IMR-90 (cell line): Measurements from ENCODE around the gene ASF1A. TPM values are rescaled to one million over a fixed set of nuclear protein-coding genes. Genes with fewer than 3 reads are reported as not detected.

Experiments used
- ATAC-seq: fragments of 200-7000 bp; cut with Tn5 transposase; 2 replicates; pipeline ENCODE4 v1.9.1; 2020; ENCODE audit warnings: low read depth, mild to moderate bottlenecking, moderate library complexity
- BruUV-seq: library from RNA; stranded (reverse); fragments of 400-500 nt; replicated peaks from 2 replicates; lab custom pipeline; 2021; lab: Mats Ljungman, UMichigan
- CTCF ChIA-PET: fragments of 300-600 bp; formaldehyde crosslinking; extraction: SDS; loops from one replicate; lab custom pipeline; 2021; ENCODE audit warnings: antibody characterized with exemption; lab: Yijun Ruan, JAX
- POLR2A ChIA-PET: fragments of 300-600 bp; sonication (Branson Sonifier 250); formaldehyde crosslinking; loops from one replicate; lab custom pipeline; 2022; ENCODE audit warnings: antibody characterized with exemption; ENCODE audit not compliant: unreplicated experiment; lab: Charles Lee
- DNase-seq: peaks from one replicate; pipeline ENCODE4 v3.0.0; 2013
- H2AFZ ChIP-seq: replicated peaks from 2 replicates; pipeline ENCODE3; 2013; ENCODE audit warnings: low read length, mild to moderate bottlenecking; ENCODE audit not compliant: poor library complexity
- H2AK5ac ChIP-seq: 2 replicates; pipeline ENCODE4 v1.6.1; 2013; ENCODE audit warnings: low read depth, low read length, inconsistent platforms
- H2AK9ac ChIP-seq: replicated peaks from 2 replicates; pipeline ENCODE3; 2013; ENCODE audit warnings: mild to moderate bottlenecking, low read depth, low read length, moderate library complexity; ENCODE audit not compliant: poor library complexity
- H2BK120ac ChIP-seq: 2 replicates; pipeline ENCODE4 v1.6.1; 2013; ENCODE audit warnings: low read depth, low read length, inconsistent platforms
- H2BK15ac ChIP-seq: 3 replicates; pipeline ENCODE4 v1.6.1; 2013; ENCODE audit warnings: low read depth, low read length, inconsistent platforms
- H2BK20ac ChIP-seq: 2 replicates; pipeline ENCODE4 v1.6.1; 2013; ENCODE audit warnings: low read depth, mild to moderate bottlenecking, inconsistent platforms, low read length, moderate library complexity
- H2BK5ac ChIP-seq: 2 replicates; pipeline ENCODE4 v1.6.1; 2013; ENCODE audit warnings: mild to moderate bottlenecking, low read depth, low read length, inconsistent platforms; ENCODE audit not compliant: poor library complexity, severe bottlenecking
- H3K14ac ChIP-seq: replicated peaks from 2 replicates; pipeline ENCODE4 v1.6.1; 2013; ENCODE audit warnings: low read depth, low read length, inconsistent platforms
- H3K18ac ChIP-seq: 2 replicates; pipeline ENCODE4 v1.6.1; 2013; ENCODE audit warnings: low read depth, low read length, control low read depth
- H3K23ac ChIP-seq: 2 replicates; pipeline ENCODE4 v1.6.1; 2013; ENCODE audit warnings: low read depth, low read length, inconsistent platforms
- H3K27ac ChIP-seq: 2 replicates; pipeline ENCODE4 v1.5.1; 2013; ENCODE audit warnings: mild to moderate bottlenecking, control low read depth, low read length; ENCODE audit not compliant: insufficient read depth
- H3K27me3 ChIP-seq: 2 replicates; pipeline ENCODE4 v1.6.1; 2013; ENCODE audit warnings: low read length; ENCODE audit not compliant: control insufficient read depth, insufficient read depth
- H3K36me3 ChIP-seq: 2 replicates; pipeline ENCODE4 v1.6.1; 2013; ENCODE audit warnings: low read length, mixed read lengths; ENCODE audit not compliant: control insufficient read depth, insufficient read depth
- H3K4ac ChIP-seq: 2 replicates; pipeline ENCODE4 v1.6.1; 2013; ENCODE audit warnings: low read depth, low read length, inconsistent platforms
- H3K4me1 ChIP-seq: 2 replicates; pipeline ENCODE4 v1.6.1; 2013; ENCODE audit warnings: low read length, mixed read lengths; ENCODE audit not compliant: control insufficient read depth, insufficient read depth
- H3K4me2 ChIP-seq: 2 replicates; pipeline ENCODE4 v1.6.1; 2013; ENCODE audit warnings: low read depth, mild to moderate bottlenecking, control low read depth, low read length, moderate library complexity
- H3K4me3 ChIP-seq: 2 replicates; pipeline ENCODE4 v1.5.1; 2013; ENCODE audit warnings: low read depth, mild to moderate bottlenecking, control low read depth, low read length, moderate library complexity; ENCODE audit not compliant: insufficient read depth
- H3K56ac ChIP-seq: 2 replicates; pipeline ENCODE4 v1.6.1; 2013; ENCODE audit warnings: low read length, inconsistent platforms; ENCODE audit not compliant: insufficient read depth; ENCODE audit errors: extremely low read depth
- H3K79me1 ChIP-seq, 2 experiments: 2 replicates each; pipeline ENCODE4 v1.6.1; 2013; ENCODE audit warnings: low read length in 2 of 2, inconsistent platforms in 1 of 2, low read depth in 1 of 2
- H3K9ac ChIP-seq: 2 replicates; pipeline ENCODE4 v1.6.1; 2013; ENCODE audit warnings: low read depth, low read length, control low read depth
- H3K9me1 ChIP-seq: 2 replicates; pipeline ENCODE4 v1.6.1; 2013; ENCODE audit warnings: low read length, inconsistent platforms; ENCODE audit not compliant: insufficient read depth
- H3K9me3 ChIP-seq: 2 replicates; pipeline ENCODE4 v1.6.1; 2013; ENCODE audit warnings: low read length; ENCODE audit not compliant: control insufficient read depth, insufficient read depth
- H4K20me1 ChIP-seq: 2 replicates; pipeline ENCODE4 v1.6.1; 2013; ENCODE audit warnings: low read length, inconsistent platforms; ENCODE audit not compliant: insufficient read depth
- H4K5ac ChIP-seq: 2 replicates; pipeline ENCODE4 v1.6.1; 2013; ENCODE audit warnings: mild to moderate bottlenecking, low read depth, low read length, control low read depth
- H4K8ac ChIP-seq, 2 experiments: 2 replicates each; pipeline ENCODE4 v1.6.1; 2013; ENCODE audit warnings: low read depth in 2 of 2, low read length in 2 of 2, control low read depth in 1 of 2, inconsistent platforms in 1 of 2
- H4K91ac ChIP-seq: 2 replicates; pipeline ENCODE4 v1.6.1; 2013; ENCODE audit warnings: low read depth, low read length, inconsistent platforms; ENCODE audit not compliant: insufficient read depth
- CHD1 ChIP-seq: IDR thresholded peaks from 2 replicates; pipeline ENCODE4 v1.6.1; 2012; ENCODE audit warnings: low read depth, low read length, improper control_type of control experiment
- SMC3 ChIP-seq: fragments of 150-350 bp; IDR thresholded peaks from 2 replicates; pipeline ENCODE4 v1.6.1; 2016; ENCODE audit warnings: low read depth, mild to moderate bottlenecking, antibody characterized with exemption, low read length, moderate library complexity
- dilution Hi-C: fragments of 300-500 bp; cut with HindIII; formaldehyde crosslinking; loops from one replicate; pipeline ENCODE4 v1.14.3; 2018; ENCODE audit warnings: low sequenced_read_pairs; ENCODE audit not compliant: unreplicated experiment
- in situ Hi-C: fragments of 300-500 bp; cut with MboI; formaldehyde crosslinking; loops from 3 replicates; pipeline ENCODE4 v1.14.3; 2019; ENCODE audit warnings: low sequenced_read_pairs, inconsistent platforms, mixed read lengths
- intact Hi-C: fragments of 100-400 bp; cut with micrococcal nuclease; formaldehyde crosslinking; loops from 2 replicates; pipeline ENCODE4 v1.10.0; 2022
- polyA plus RNA-seq, 3 experiments: library from polyadenylated mRNA; depleted of rRNA; stranded (reverse); fragments of >200 nt; gene quantifications; 2 replicates each; pipeline ENCODE4 v1.2.3, GENCODE V29; 2012; ENCODE audit warnings: low replicate concordance in 1 of 3
- total RNA-seq: library from RNA; depleted of rRNA; stranded (reverse); fragments of >200 nt; gene quantifications from 2 replicates; pipeline ENCODE4 v1.2.3, GENCODE V29; 2012
- TF ChIP-seq, protein P1 (sequence below): conservative IDR thresholded peaks from 2 replicates; pipeline ENCODE4 v1.5.1; 2012; ENCODE audit warnings: mild to moderate bottlenecking, low read depth, low read length, improper control_type of control experiment
- TF ChIP-seq, protein P2 (sequence below): fragments of 150-350 bp; IDR thresholded peaks from 2 replicates; pipeline ENCODE4 v1.6.1; 2016; ENCODE audit warnings: low read depth, mild to moderate bottlenecking, low read length, moderate library complexity, borderline replicate concordance

Gene ASF1A
- total and polyA plus RNA-seq, 2 of the 4 experiments (the other 2 are of a cell fraction) = 10.1 to 11.1 TPM

DNA sequence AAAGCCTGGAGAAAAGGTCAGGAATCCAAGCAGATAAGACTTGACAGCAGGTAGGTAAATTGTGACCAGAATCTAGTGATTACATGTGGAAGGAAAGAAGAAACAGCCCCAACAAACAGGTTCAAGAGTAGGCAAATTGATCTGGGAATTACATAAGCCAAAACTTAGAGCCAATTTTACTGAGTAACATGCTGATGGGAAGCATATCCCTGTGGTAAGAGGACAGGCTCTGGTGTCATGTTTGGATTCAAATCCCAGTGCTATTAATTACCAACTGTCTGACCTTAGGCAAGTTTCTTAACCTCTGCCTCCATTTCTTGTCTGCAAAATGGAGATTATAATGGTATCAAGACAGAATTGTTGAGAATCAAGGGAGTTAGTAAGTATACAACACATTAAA is 20.6 kb downstream of the ASF1A start:
- Histone ChIP-seq H3K4ac (no peak overlapping the region), H2AFZ (no peak overlapping the region)
- no peak for TF ChIP-seq SMC3
- TF ChIP-seq CHD1 = no peak
- TF ChIP-seq, protein P1, sequence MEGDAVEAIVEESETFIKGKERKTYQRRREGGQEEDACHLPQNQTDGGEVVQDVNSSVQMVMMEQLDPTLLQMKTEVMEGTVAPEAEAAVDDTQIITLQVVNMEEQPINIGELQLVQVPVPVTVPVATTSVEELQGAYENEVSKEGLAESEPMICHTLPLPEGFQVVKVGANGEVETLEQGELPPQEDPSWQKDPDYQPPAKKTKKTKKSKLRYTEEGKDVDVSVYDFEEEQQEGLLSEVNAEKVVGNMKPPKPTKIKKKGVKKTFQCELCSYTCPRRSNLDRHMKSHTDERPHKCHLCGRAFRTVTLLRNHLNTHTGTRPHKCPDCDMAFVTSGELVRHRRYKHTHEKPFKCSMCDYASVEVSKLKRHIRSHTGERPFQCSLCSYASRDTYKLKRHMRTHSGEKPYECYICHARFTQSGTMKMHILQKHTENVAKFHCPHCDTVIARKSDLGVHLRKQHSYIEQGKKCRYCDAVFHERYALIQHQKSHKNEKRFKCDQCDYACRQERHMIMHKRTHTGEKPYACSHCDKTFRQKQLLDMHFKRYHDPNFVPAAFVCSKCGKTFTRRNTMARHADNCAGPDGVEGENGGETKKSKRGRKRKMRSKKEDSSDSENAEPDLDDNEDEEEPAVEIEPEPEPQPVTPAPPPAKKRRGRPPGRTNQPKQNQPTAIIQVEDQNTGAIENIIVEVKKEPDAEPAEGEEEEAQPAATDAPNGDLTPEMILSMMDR = no peak
- TF ChIP-seq, protein P2, sequence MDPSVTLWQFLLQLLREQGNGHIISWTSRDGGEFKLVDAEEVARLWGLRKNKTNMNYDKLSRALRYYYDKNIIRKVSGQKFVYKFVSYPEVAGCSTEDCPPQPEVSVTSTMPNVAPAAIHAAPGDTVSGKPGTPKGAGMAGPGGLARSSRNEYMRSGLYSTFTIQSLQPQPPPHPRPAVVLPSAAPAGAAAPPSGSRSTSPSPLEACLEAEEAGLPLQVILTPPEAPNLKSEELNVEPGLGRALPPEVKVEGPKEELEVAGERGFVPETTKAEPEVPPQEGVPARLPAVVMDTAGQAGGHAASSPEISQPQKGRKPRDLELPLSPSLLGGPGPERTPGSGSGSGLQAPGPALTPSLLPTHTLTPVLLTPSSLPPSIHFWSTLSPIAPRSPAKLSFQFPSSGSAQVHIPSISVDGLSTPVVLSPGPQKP = no peak

More for the DNA sequence above, 20.6 kb downstream of the ASF1A start:
- CTCF ChIA-PET = no interaction called here
- BruUV-seq = no TSS peak
- Histone ChIP-seq H2AK9ac (no peak overlapping the region), H3K9ac (no peak overlapping the region), H4K20me1 (no peaks in the 10 kb centered on the region), H3K4me2 (no peak overlapping the region), H3K36me3 (peaks cover 14% of the 10 kb centered on the region), H3K4me3 (no peak overlapping the region), H2AK5ac (no peak overlapping the region), H2BK120ac (no peak overlapping the region), H3K56ac (no peak overlapping the region), H4K5ac (no peak overlapping the region), H2BK5ac (no peak overlapping the region), H4K91ac (no peak overlapping the region), H2BK20ac (no peak overlapping the region), H3K27ac (no peak overlapping the region), H3K18ac (no peak overlapping the region), H3K14ac (no peak overlapping the region), H3K4me1 (0 out of 2 replicates have a peak, but pooled peaks cover 2% of the 10 kb centered on the region), H3K9me3 (no peaks in the 10 kb centered on the region), H3K79me1 (no peaks in the 10 kb centered on the region), H3K27me3 (no peaks in the 10 kb centered on the region), H4K8ac (no peak overlapping the region), H2BK15ac (no peak overlapping the region), H3K23ac (no peak overlapping the region), H3K9me1 (peaks cover 3% of the 10 kb centered on the region; the same call in 1 of the 2 replicates)
- intact Hi-C loops = no loop called here
- ATAC-seq (no peak), DNase-seq (no peak)
- in situ Hi-C loops = no loop called here
- POLR2A ChIA-PET = no interaction called here
- dilution Hi-C loops = no loop called here
